Activated CD4-positive, alpha-beta memory T cell treated with anti-CD3 and anti-CD28 coated beads, Interleukin-2, amount 10 ng/mL, durations not matched to agents 7 days and 5 days (primary cell): ENCODE measurements around the gene LIN28A. TPM values are rescaled to one million over a fixed set of nuclear protein-coding genes. Genes with fewer than 3 reads are reported as not detected.

Source experiments
- CTCF ChIA-PET: fragments of 350-600 bp; sonication (Branson Sonifier 250); formaldehyde crosslinking; loops from one replicate; lab custom pipeline; 2021; ENCODE audit warnings: antibody characterized with exemption, inconsistent platforms; lab: Charles Lee
- POLR2A ChIA-PET: fragments of 350-600 bp; sonication (Branson Sonifier 250); formaldehyde crosslinking; loops from one replicate; lab custom pipeline; 2021; ENCODE audit warnings: antibody characterized with exemption; lab: Charles Lee
- DNase-seq: peaks from one replicate; pipeline ENCODE4 v3.0.0-alpha.2; 2020
- H3K27ac Mint-ChIP-seq: one replicate; pipeline ENCODE4 v1.8.0; 2021; ENCODE audit warnings: mild to moderate bottlenecking, mixed read lengths
- H3K27me3 Mint-ChIP-seq: one replicate; pipeline ENCODE4 v1.8.0; 2021; ENCODE audit warnings: mixed read lengths
- H3K36me3 Mint-ChIP-seq: one replicate; pipeline ENCODE4 v1.8.0; 2021; ENCODE audit warnings: low read depth, mixed read lengths
- H3K4me1 Mint-ChIP-seq: one replicate; pipeline ENCODE4 v1.8.0; 2021; ENCODE audit warnings: mixed read lengths
- H3K4me3 Mint-ChIP-seq: one replicate; pipeline ENCODE4 v1.8.0; 2021; ENCODE audit warnings: mild to moderate bottlenecking, mixed read lengths
- H3K9me3 Mint-ChIP-seq: one replicate; pipeline ENCODE4 v1.8.0; 2021; ENCODE audit warnings: mixed read lengths
- total RNA-seq, 2 experiments: library from RNA; stranded (reverse); gene quantifications; one replicate each; pipeline ENCODE4 v1.2.3, GENCODE V29; 2021

LIN28A gene, protein sequence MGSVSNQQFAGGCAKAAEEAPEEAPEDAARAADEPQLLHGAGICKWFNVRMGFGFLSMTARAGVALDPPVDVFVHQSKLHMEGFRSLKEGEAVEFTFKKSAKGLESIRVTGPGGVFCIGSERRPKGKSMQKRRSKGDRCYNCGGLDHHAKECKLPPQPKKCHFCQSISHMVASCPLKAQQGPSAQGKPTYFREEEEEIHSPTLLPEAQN
- not detected for total RNA-seq

DNA sequence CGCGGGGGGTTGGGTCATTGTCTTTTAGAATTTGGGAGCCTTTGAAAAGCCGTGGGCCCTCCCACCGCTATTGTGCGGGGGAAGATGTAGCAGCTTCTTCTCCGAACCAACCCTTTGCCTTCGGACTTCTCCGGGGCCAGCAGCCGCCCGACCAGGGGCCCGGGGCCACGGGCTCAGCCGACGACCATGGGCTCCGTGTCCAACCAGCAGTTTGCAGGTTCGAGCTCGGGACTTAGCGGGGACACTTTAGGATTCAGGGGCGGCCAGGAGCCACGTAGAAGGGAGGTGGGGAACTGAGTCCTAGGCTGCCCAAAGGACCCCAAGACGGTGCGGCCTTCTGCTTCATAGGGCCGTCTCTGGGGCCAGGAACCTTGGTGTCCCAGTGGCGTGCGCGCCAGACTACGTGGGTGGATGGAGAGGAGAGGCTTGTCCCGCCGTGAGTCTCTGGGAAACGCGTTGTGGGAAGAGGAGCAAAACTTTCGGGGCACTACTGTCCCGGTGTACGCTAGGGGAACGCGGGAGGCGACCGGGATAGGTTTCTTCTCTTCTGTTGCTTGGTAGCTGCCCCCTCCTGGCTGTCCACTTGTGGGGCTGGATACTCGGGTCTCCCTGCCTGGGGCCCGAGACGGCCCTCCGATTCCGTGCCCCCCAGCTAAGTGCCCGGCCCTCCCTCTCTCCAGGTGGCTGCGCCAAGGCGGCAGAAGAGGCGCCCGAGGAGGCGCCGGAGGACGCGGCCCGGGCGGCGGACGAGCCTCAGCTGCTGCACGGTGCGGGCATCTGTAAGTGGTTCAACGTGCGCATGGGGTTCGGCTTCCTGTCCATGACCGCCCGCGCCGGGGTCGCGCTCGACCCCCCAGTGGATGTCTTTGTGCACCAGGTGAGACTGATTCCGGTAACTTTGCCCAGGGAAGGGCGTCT is at the start of gene LIN28A:
TSS of gene LIN28A (plus strand) at position 112 of the 918 bp plus-strand sequence. CDS start at position 187, 75 bp downstream.
- Mint-ChIP-seq H3K27me3 (peaks cover 70% of the 10 kb centered on the region), H3K36me3 (no peaks in the 10 kb centered on the region), H3K4me3 (no peak within 1 kb of the TSS), H3K4me1 (peaks cover 17% of the 10 kb centered on the region), H3K9me3 (no peaks in the 10 kb centered on the region), H3K27ac (no peak within 1 kb of the TSS)
- ChIA-PET CTCF (interaction anchor here (1.2 kb wide), 1 partner anchor 14 kb away, joined by 3 read pairs; no protein-coding TSS in a partner anchor), POLR2A (no interaction called here)
- no peak for DNase-seq

DNA sequence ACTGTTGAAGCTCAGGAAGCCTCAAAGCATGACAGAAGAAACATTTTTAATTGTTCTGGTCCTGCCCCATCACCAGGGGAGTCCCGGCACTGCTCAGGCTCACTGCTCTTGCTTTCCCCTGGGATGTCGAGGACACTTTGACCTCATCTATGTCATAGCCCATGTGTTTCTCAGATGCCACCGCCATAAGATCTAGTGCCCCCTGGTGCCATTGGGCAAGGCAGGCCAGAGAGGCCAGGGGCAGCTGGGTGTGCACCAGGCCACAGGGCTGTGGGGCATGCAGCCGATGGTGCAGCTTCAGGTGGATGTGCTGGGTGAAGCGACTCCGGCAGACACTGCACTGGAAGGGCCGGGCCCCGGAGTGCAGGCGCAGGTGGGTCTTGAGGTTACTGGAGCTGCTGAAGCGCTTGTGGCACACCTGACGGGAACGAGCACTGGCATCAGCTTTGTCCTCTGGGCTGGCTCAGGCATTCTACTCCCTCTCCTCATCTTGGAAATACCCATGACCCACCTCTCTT is 49.0 kb upstream of the LIN28A start:
- ChIA-PET POLR2A (interaction anchor here (1.0 to 2.1 kb wide), 6 partner anchors 14 to 172 kb away, joined by 3 to 8 read pairs (median 4); partner anchors contain the start of genes CATSPER4, CD52 and SH3BGRL3), CTCF (interaction anchor here (0.6 to 8.2 kb wide), 13 partner anchors 13 to 84 kb away, joined by 3 to 67 read pairs (median 4); partner anchors contain the start of genes SH3BGRL3 and ZNF683)
- H3K27me3 Mint-ChIP-seq, result peaks cover 23% of the 10 kb centered on the region
- H3K27ac Mint-ChIP-seq, result no peak overlapping the region
- no peak for DNase-seq
- H3K4me3 Mint-ChIP-seq, result no peak overlapping the region
- no peaks in the 10 kb centered on the region for H3K36me3 Mint-ChIP-seq
- H3K9me3 Mint-ChIP-seq, result no peaks in the 10 kb centered on the region
- H3K4me1 Mint-ChIP-seq, result peaks cover 63% of the 10 kb centered on the region

DNA sequence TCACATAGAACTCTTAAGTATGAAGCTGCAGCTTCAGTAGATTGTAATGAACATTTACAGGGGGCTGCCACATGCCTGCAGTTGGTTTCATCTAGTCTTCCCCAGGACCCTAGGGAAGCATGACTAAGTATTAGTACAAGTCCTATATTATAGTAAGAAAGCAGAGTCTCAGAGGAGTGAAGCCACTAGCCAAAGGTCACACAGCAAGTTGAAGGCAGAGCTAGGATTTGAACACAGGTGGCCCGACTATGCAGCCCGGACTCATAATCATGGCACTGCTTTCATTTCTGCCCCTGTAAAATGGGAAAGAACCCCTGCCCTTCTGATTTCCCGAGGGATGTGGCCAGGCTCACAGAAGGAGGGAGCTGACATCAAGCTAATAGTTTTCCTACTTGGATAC is 48.3 kb upstream of the LIN28A start:
- Mint-ChIP-seq H3K9me3 (no peaks in the 10 kb centered on the region), H3K36me3 (no peaks in the 10 kb centered on the region), H3K27me3 (peaks cover 23% of the 10 kb centered on the region), H3K4me1 (peaks cover 59% of the 10 kb centered on the region), H3K27ac (no peak overlapping the region), H3K4me3 (no peak overlapping the region)
- CTCF ChIA-PET, result interaction anchor here (0.6 to 8.2 kb wide), 14 partner anchors 12 to 193 kb away, joined by 3 to 67 read pairs (median 4); partner anchors contain the start of genes SH3BGRL3, ZNF593 and ZNF683
- POLR2A ChIA-PET, result interaction anchor here (1.0 to 1.9 kb wide), 9 partner anchors 12 to 172 kb away, joined by 3 to 8 read pairs (median 4); partner anchors contain the start of genes CATSPER4 and SH3BGRL3
- no peak for DNase-seq

DNA sequence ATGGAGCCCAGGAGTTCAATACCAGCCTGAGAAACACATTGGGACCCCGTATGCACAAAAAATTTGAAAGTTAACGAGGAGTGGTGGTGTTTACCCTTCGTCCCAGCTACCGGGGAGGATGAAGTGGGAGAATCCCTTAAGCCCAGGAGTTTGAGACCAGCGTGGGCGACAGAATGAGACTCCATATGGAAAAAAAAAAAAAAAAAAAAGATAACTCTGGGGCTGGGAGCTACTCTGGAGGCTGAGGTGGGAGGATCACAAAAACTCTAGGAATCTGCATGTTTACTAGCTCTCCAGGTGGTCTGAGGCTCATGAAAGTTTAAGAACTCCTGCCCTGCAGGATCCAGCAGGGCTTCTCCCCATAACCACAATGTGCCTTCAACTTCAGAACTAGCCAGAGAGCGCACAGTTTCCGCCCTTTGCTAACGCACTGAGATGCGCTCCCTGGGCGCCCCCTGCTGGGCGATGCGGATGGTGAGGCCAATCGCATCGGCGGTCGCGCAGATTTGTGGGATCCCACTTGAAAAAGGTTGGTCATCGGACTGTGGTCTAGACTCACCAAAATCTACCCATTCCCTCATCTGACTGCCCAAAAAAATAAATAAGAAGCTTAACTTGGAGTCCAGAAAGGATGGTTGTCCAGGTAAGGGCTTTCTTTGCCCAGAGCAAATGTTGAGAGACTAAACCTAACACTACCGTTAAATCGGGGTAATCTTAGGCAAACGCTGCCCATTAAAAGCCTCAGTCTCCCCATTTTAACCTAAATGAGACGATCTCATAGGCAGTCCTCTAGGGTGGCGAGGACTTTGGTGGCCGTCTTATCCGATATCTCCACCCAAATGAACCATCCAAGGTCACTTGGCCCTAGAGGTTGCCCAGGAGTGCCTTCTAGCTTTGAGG is 46.8 kb upstream of the LIN28A start:
- DNase-seq, result peak; percentile 88
- Mint-ChIP-seq H3K27me3 (peaks cover 23% of the 10 kb centered on the region), H3K4me3 (no peak overlapping the region), H3K9me3 (no peaks in the 10 kb centered on the region), H3K36me3 (no peaks in the 10 kb centered on the region), H3K4me1 (peaks cover 49% of the 10 kb centered on the region), H3K27ac (no peak overlapping the region)
- ChIA-PET CTCF (interaction anchor here (0.6 to 8.2 kb wide), 38 partner anchors 11 to 218 kb away, joined by 3 to 67 read pairs (median 4); partner anchors contain the start of genes CD52, CEP85, SH3BGRL3 and UBXN11), POLR2A (interaction anchor here (0.6 to 2.3 kb wide), 12 partner anchors 10 to 501 kb away, joined by 3 to 28 read pairs (median 4); partner anchors contain the start of genes CD52 and ZNF683)

DNA sequence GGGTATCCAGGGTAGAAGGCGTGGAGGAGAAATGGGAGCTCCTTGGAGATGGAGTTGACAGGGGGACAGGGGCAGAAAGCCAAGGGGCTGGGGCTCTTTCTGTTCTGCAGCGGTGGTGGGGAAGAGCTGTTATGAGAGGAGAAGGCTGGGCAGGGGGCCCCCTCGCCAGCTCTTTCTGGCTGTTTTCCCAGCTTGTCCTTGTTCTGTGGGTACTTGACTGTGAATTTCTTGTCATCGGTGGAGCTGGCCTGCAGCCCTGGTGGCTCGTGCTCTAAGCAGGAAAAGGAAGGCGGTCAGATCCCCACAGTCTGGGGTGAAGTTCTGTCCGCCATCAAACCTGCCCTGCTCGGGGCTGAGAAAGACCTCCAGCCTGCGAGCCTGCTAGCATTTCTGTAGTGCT is 45.7 kb upstream of the LIN28A start:
- POLR2A ChIA-PET, result interaction anchor here (0.7 to 2.3 kb wide), 5 partner anchors 9 to 78 kb away, joined by 4 to 28 read pairs (median 14); partner anchors contain the start of genes CD52 and ZNF683

DNA sequence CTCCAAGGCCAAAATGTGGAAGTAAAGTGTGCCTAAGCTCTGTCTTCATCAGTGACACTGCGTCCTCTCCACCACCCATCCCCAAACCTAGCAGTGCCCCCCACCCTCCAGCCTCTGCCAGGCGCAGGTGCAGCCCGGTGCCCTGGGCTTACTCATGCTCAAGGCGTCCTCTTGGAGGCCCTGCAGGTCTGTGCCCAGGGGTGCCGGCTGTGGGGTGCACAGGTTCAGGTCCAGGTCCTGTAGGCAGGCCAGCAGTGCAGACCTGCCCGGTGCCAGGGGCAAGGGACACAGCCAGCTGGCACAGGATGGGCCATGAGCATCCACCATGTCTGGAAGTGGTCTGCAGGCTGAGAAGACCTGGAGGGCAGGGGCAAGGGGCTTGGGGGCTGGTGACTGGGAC is 43.2 kb upstream of the LIN28A start:
- ChIA-PET CTCF (interaction anchor here (0.6 to 6.3 kb wide), 3 partner anchors 46 to 267 kb away, joined by 3 to 36 read pairs (median 3); partner anchors contain the start of gene ZNF593), POLR2A (interaction anchor here (1.1 to 1.3 kb wide), 2 partner anchors 10 to 132 kb away, joined by 3 read pairs; no protein-coding TSS in a partner anchor)
- peaks cover 40% of the 10 kb centered on the region for H3K4me1 Mint-ChIP-seq
- H3K36me3 Mint-ChIP-seq, result peaks cover 11% of the 10 kb centered on the region
- H3K4me3 Mint-ChIP-seq, result no peak overlapping the region
- no peak overlapping the region for H3K27ac Mint-ChIP-seq
- no peak for DNase-seq
- peaks cover 6% of the 10 kb centered on the region for H3K27me3 Mint-ChIP-seq
- peaks cover 6% of the 10 kb centered on the region for H3K9me3 Mint-ChIP-seq

More for the DNA sequence above, 45.7 kb upstream of the LIN28A start:
- Mint-ChIP-seq H3K27me3 (peaks cover 23% of the 10 kb centered on the region), H3K4me1 (peaks cover 39% of the 10 kb centered on the region), H3K9me3 (no peaks in the 10 kb centered on the region), H3K4me3 (no peak overlapping the region), H3K36me3 (no peaks in the 10 kb centered on the region), H3K27ac (no peak overlapping the region)
- no peak for DNase-seq
- CTCF ChIA-PET, result interaction anchor here (0.9 to 8.2 kb wide), 20 partner anchors 10 to 131 kb away, joined by 3 to 67 read pairs (median 8); partner anchors contain the start of genes CEP85, SH3BGRL3 and ZNF683

DNA sequence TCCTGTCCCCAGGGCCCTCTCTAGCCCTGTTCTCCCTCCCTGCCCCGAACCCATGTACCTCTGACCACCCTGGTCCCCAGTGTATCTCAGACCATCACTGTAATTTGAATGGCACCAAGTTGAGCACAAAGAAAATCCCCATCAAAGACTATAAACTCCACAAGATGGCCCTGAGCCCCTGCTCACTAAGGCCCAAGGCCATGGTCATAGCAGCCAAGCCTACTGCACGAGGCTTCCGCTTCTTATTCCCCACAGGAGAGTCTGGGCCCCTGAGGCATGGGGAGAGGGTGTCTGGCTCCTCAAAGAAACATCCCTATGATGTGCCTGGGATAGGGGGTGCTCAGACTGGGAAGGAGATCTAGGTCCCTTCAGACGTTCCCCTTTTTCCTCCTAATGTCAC is 42.6 kb upstream of the LIN28A start:
- peaks cover 46% of the 10 kb centered on the region for H3K4me1 Mint-ChIP-seq

DNA sequence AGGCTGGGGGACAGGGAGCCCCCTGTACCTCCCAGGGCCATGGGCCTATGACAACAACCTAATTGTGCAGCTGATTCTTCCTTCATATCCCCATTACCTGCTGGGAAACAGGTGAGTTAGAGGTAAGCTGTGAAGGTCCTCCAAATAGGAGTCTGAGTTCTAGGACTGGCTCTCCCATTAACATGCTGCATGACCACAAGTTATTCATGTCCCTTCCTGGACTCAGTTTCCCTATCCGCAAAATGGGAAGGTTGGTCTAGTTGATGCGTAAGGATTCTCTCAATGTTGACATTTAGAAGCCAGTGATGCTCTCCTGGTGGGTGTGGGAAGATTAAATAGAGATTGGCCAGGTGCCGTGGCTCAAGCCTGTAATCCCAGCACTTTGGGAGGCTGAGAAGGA is 42.1 kb upstream of the LIN28A start:
- peaks cover 46% of the 10 kb centered on the region for H3K4me1 Mint-ChIP-seq

More for the DNA sequence above, 42.6 kb upstream of the LIN28A start:
- Mint-ChIP-seq H3K27me3 (peaks cover 6% of the 10 kb centered on the region), H3K36me3 (peaks cover 13% of the 10 kb centered on the region), H3K9me3 (peaks cover 6% of the 10 kb centered on the region), H3K27ac (no peak overlapping the region), H3K4me3 (no peak overlapping the region)
- ChIA-PET CTCF (no interaction called here), POLR2A (interaction anchor here (1.3 kb wide), 1 partner anchor 133 kb away, joined by 3 read pairs; no protein-coding TSS in a partner anchor)
- no peak for DNase-seq

DNA sequence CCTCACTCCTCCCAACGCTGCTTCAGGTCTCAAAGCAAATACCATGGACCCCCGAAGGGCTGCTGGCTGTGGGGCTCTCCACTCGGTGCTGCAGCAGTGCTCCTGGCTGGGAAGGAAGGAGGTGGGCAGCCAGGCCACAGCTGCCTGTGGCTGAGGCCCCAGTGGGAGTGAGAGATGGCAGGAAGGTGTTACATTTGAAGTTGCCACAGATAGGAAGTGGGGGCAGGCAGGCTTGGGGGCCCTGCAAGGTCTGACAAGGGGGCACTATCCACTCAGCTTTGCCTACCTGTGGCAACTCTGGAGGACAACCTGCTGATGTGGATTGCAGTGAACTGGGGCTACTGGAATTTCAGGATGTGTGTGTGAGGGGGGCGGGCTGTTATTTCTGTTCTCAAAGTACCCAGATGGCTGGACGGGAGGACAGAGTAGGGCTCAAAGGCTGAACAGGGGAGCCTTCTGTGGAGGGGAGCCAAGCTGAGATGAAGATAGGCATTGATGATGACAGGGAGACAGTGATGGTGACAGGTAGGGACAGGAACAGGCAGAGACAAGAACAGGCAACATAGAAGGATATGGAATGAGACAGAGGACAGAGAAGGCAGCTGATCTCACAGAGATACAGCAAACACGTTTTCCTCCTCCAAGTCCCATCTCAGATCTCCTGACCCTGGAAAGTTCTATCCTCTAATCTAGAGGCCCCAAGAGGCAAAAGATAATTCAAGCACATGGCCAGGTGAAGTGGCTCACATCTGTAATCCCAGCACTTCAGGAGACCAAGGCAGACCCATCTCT is 39.8 kb upstream of the LIN28A start:
- H3K27ac Mint-ChIP-seq, result peak overlapping the region; percentile 50
- peaks cover 58% of the 10 kb centered on the region for H3K4me1 Mint-ChIP-seq
- H3K4me3 Mint-ChIP-seq, result no peak overlapping the region
- ChIA-PET CTCF (interaction anchor here (1.1 to 2.2 kb wide), 5 partner anchors 12 to 52 kb away, joined by 3 to 7 read pairs (median 5); no protein-coding TSS in a partner anchor), POLR2A (interaction anchor here (1.3 to 1.7 kb wide), 3 partner anchors 7 to 15 kb away, joined by 3 to 9 read pairs (median 9); no protein-coding TSS in a partner anchor)
- peaks cover 13% of the 10 kb centered on the region for H3K36me3 Mint-ChIP-seq
- DNase-seq, result no peak
- no peaks in the 10 kb centered on the region for H3K27me3 Mint-ChIP-seq
- peaks cover 6% of the 10 kb centered on the region for H3K9me3 Mint-ChIP-seq

More for the DNA sequence above, 42.1 kb upstream of the LIN28A start:
- no peak overlapping the region for H3K4me3 Mint-ChIP-seq
- ChIA-PET CTCF (interaction anchor here (2.2 kb wide), 1 partner anchor 23 kb away, joined by 6 read pairs; no protein-coding TSS in a partner anchor), POLR2A (no interaction called here)
- no peak overlapping the region for H3K27ac Mint-ChIP-seq
- H3K36me3 Mint-ChIP-seq, result peaks cover 13% of the 10 kb centered on the region
- DNase-seq, result no peak
- peaks cover 6% of the 10 kb centered on the region for H3K27me3 Mint-ChIP-seq
- H3K9me3 Mint-ChIP-seq, result peaks cover 6% of the 10 kb centered on the region

DNA sequence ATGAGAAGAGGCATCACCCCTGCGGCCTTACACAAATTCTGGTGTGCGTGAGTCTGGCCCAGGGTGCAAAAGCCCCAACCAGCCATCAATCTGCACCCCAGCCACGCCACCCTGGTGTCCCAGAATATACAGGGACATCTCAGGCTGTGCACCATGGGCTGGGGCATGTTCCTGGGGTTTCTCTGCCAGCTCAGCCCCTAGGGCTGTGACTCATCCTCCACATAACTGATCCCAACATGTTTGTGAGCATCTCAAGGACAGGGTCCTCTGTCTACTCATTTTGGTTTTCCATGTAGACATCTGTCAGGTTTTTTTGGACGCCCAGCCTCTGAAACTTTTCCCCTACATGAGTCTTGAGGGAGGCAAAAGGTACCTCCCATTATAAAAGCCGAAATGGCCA is 38.6 kb upstream of the LIN28A start:
- no peak overlapping the region for H3K4me3 Mint-ChIP-seq
- ChIA-PET POLR2A (no interaction called here), CTCF (no interaction called here)
- no peak overlapping the region for H3K27ac Mint-ChIP-seq
- H3K9me3 Mint-ChIP-seq, result peaks cover 11% of the 10 kb centered on the region
- H3K27me3 Mint-ChIP-seq, result no peaks in the 10 kb centered on the region
- no peak for DNase-seq
- peaks cover 17% of the 10 kb centered on the region for H3K36me3 Mint-ChIP-seq
- H3K4me1 Mint-ChIP-seq, result peaks cover 71% of the 10 kb centered on the region
